ELF-1 (cell line): ENCODE data around the gene DDX53.

Experiments
- DNase-seq: peaks from one replicate; pipeline ENCODE4 v3.0.0-alpha.2; 2016; ENCODE audit warnings: low read depth, low spot score

Gene DDX53

DNA sequence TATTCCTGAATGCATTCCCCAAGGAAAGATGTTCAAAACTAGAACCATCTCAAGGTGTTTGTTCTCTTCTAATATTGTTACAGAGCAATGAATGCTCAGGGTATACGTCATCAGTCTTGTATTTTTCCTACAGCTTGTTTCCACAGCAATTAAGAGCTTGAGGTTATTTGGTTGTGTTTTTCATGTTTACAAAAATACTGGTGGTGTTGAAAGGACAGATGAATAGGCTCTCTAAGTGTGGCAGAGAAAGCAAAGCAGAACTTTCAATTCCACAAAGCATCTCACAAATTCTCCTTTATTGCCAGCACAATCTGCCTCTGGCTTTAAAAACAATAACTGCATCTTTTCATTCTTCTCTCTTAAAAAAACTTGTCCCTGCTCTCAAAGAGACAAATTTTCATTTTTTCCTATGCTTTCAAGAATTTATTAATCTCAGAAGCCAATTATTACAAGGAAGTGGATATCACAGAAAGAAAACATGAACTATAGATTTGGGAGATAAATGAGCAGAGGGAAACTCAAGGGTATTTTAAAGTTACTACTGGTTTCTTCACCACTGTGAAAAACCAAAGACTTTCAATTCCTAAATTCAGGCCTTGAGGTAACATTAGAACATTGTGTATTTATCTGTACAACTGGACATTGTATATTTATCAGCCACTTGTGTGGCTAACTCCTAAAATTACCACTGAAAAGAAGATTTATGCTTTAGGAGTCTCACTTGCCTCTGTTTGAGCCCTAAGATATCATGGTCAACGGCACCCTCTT, 49.2 kb downstream of the DDX53 start:
- no peak for DNase-seq

DNA sequence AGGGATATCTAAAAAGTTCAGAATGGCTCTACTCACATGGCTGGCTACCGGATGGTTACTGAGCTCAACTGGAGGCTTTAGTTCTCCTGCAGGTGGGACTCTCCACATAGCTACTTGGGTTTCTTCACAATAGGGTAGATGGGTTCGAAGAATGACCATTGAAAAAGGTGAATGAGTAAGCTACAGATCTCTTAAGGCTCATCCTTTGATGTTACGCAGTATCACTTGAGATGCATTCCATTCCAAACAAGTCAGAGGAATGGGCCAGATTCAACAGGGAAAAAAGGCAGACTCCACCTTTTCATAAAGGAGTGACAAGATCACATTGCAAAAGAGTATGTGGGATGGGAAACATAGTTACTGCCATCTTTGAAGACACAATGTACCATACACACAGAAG, 52.6 kb downstream of the DDX53 start:
- no peak for DNase-seq
